NCI-H510A (cell line): ENCODE measurements around the gene AEN.

Experiments
- DNase-seq: peaks from one replicate; lab custom pipeline; 2025; lab: John Stamatoyannopoulos, UW

Gene AEN

GRCh38 chr15:88613074-88613944, 7.8 kb upstream of the AEN start:
- no peak for DNase-seq

- no peak for DNase-seq
Observed at GRCh38 chr15:88615303-88616107, 5.6 kb upstream of the AEN start.

GRCh38 chr15:88616240-88616639, 4.9 kb upstream of the AEN start:
- DNase-seq: no peak

GRCh38 chr15:88617031-88617722, 4.0 kb upstream of the AEN start:
- no peak for DNase-seq

- no peak for DNase-seq
Observed at GRCh38 chr15:88617790-88618189, 3.4 kb upstream of the AEN start.

- no peak for DNase-seq
Observed at GRCh38 chr15:88618686-88619085, 2.5 kb upstream of the AEN start.

GRCh38 chr15:88619796-88620195, 1.3 kb upstream of the AEN start:
- no peak for DNase-seq

- DNase-seq: no peak
Observed at GRCh38 chr15:88621789-88622604, 857 bp downstream of the AEN start.

GRCh38 chr15:88622605-88622975, 1.4 kb downstream of the AEN start:
- no peak for DNase-seq

GRCh38 chr15:88623061-88623460, 1.9 kb downstream of the AEN start:
- DNase-seq: no peak

- DNase-seq: no peak
Observed at GRCh38 chr15:88623632-88624031, 2.5 kb downstream of the AEN start.

GRCh38 chr15:88624156-88624970, 3.2 kb downstream of the AEN start:
- no peak for DNase-seq

GRCh38 chr15:88624971-88625490, 3.9 kb downstream of the AEN start:
- no peak for DNase-seq

GRCh38 chr15:88625943-88626741, 5.0 kb downstream of the AEN start:
- no peak for DNase-seq

- no peak for DNase-seq
Observed at GRCh38 chr15:88627463-88627862, 6.3 kb downstream of the AEN start.

GRCh38 chr15:88628018-88628654, 7.0 kb downstream of the AEN start:
- DNase-seq: no peak

- DNase-seq: no peak
Observed at GRCh38 chr15:88629071-88629470, 7.9 kb downstream of the AEN start.

GRCh38 chr15:88630141-88630721, 9.1 kb downstream of the AEN start:
- no peak for DNase-seq
